ENCODE results near the gene ZCCHC2. TPM values are rescaled to one million over a fixed set of nuclear protein-coding genes. Genes with fewer than 3 reads are reported as not detected.

Gene ZCCHC2
- total and polyA plus RNA-seq, 2 of the 13 experiments (the other 11 are each of a cell fraction or from before 2014, with no cell fraction given), result 62.5 to 76.1 TPM

GRCh38 chr18:62596145-62597005 lies 73.5 kb downstream of the ZCCHC2 start:
- ChIA-PET POLR2A (no interaction called here), CTCF (ENCODE audit: low intra/inter-chr PET ratio, low total read pairs) (no interaction called here)
- H3K79me2 ChIP-seq (ENCODE audit: insufficient read depth, low read length), result no peaks in the 10 kb centered on the region
- BruUV-seq (replicated peaks), result no TSS peak
- 31% methylated on average over 24 of the region's 90 CpGs for WGBS (ENCODE audit: low lambda C conversion rate)
- peaks cover 6% of the 10 kb centered on the region for H3K4me1 ChIP-seq (ENCODE audit: insufficient read depth, low read length)
- H3K27ac ChIP-seq (ENCODE audit: extremely low read length, insufficient read depth, low read length), result no peak overlapping the region
- FAIRE-seq (no peak), ATAC-seq (peak; percentile 86), DNase-seq (ENCODE audit: low spot score) (no peak)
- no peaks in the 10 kb centered on the region for H4K20me1 ChIP-seq (ENCODE audit: insufficient read depth, low read length)
- no peaks in the 10 kb centered on the region for H3K9me3 ChIP-seq (ENCODE audit: low read length)
- intact Hi-C loops (cut with micrococcal nuclease; ENCODE audit: unreplicated experiment) (no loop called here), in situ Hi-C loops (cut with HindIII; ENCODE audit: extremely low pct_ligation_motif_present, low pct_unique_long_range_greater_than_20kb) (no loop called here)
- peaks cover 0 to 46% of the 10 kb centered on the region in 2 experiments; a peak in 4 of 5 replicates for H3K27me3 ChIP-seq (ENCODE audit: control insufficient read depth in 1 of 2, insufficient read depth in 2 of 2, low read length in 2 of 2)
- peak overlapping the region; percentile 28 to 64 (median 47); a peak in 3 of 6 replicates for H3K4me3 ChIP-seq (replicated peaks in 1 of 3; ENCODE audit: insufficient read depth in 1 of 3, low read depth in 2 of 3, low read length in 3 of 3)
- no peak overlapping the region for H3K9ac ChIP-seq (ENCODE audit: insufficient read depth, low read depth, low read length)
- peak overlapping the region; percentile 59 for H3K4me2 ChIP-seq (ENCODE audit: low read depth, low read length)
- H3K36me3 ChIP-seq (replicated peaks in 1 of 2; ENCODE audit: control insufficient read depth in 1 of 2, insufficient read depth in 2 of 2, low read length in 2 of 2), result no peaks in the 10 kb centered on the region
- H2AFZ ChIP-seq (ENCODE audit: low read length), result no peak overlapping the region
- TF ChIP-seq ZNF496 (CRISPR knock-in tag; IDR thresholded peaks at IDR 0.05; ENCODE audit: insufficient replicate concordance) (no peak), HNRNPLL (IDR thresholded peaks at IDR 0.05; ENCODE audit: low read depth, low read length, poor library complexity, severe bottlenecking) (peak; percentile 44), STAT5B (CRISPR knock-in tag; IDR thresholded peaks at IDR 0.05) (no peak), EEA1 (CRISPR knock-in tag; IDR thresholded peaks at IDR 0.05; ENCODE audit: borderline replicate concordance) (no peak), ZNF468 (CRISPR knock-in tag; IDR thresholded peaks at IDR 0.05) (no peak), SP4 (CRISPR knock-in tag; IDR thresholded peaks at IDR 0.05) (no peak), HOXA3 (CRISPR knock-in tag; IDR thresholded peaks at IDR 0.05) (no peak), ZNF451 (CRISPR knock-in tag; IDR thresholded peaks at IDR 0.05) (no peak), ZNF850 (CRISPR knock-in tag; conservative IDR thresholded peaks at IDR 0.05) (no peak), ZFY (CRISPR knock-in tag; IDR thresholded peaks at IDR 0.05) (0 out of 2 replicates have a peak, but pooled peaks have one; percentile 14), ZKSCAN8 (CRISPR knock-in tag; IDR thresholded peaks at IDR 0.05; ENCODE audit: borderline replicate concordance) (no peak), ZMYM2 (CRISPR knock-in tag; IDR thresholded peaks at IDR 0.05) (no peak)
- TF ChIP-seq, protein P1, sequence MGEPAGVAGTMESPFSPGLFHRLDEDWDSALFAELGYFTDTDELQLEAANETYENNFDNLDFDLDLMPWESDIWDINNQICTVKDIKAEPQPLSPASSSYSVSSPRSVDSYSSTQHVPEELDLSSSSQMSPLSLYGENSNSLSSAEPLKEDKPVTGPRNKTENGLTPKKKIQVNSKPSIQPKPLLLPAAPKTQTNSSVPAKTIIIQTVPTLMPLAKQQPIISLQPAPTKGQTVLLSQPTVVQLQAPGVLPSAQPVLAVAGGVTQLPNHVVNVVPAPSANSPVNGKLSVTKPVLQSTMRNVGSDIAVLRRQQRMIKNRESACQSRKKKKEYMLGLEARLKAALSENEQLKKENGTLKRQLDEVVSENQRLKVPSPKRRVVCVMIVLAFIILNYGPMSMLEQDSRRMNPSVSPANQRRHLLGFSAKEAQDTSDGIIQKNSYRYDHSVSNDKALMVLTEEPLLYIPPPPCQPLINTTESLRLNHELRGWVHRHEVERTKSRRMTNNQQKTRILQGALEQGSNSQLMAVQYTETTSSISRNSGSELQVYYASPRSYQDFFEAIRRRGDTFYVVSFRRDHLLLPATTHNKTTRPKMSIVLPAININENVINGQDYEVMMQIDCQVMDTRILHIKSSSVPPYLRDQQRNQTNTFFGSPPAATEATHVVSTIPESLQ (CRISPR knock-in tag; conservative IDR thresholded peaks at IDR 0.05), result no peak
- TF ChIP-seq, protein P2, sequence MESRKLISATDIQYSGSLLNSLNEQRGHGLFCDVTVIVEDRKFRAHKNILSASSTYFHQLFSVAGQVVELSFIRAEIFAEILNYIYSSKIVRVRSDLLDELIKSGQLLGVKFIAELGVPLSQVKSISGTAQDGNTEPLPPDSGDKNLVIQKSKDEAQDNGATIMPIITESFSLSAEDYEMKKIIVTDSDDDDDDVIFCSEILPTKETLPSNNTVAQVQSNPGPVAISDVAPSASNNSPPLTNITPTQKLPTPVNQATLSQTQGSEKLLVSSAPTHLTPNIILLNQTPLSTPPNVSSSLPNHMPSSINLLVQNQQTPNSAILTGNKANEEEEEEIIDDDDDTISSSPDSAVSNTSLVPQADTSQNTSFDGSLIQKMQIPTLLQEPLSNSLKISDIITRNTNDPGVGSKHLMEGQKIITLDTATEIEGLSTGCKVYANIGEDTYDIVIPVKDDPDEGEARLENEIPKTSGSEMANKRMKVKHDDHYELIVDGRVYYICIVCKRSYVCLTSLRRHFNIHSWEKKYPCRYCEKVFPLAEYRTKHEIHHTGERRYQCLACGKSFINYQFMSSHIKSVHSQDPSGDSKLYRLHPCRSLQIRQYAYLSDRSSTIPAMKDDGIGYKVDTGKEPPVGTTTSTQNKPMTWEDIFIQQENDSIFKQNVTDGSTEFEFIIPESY (CRISPR knock-in tag; IDR thresholded peaks at IDR 0.05), result no peak
- TF ChIP-seq, protein P3, sequence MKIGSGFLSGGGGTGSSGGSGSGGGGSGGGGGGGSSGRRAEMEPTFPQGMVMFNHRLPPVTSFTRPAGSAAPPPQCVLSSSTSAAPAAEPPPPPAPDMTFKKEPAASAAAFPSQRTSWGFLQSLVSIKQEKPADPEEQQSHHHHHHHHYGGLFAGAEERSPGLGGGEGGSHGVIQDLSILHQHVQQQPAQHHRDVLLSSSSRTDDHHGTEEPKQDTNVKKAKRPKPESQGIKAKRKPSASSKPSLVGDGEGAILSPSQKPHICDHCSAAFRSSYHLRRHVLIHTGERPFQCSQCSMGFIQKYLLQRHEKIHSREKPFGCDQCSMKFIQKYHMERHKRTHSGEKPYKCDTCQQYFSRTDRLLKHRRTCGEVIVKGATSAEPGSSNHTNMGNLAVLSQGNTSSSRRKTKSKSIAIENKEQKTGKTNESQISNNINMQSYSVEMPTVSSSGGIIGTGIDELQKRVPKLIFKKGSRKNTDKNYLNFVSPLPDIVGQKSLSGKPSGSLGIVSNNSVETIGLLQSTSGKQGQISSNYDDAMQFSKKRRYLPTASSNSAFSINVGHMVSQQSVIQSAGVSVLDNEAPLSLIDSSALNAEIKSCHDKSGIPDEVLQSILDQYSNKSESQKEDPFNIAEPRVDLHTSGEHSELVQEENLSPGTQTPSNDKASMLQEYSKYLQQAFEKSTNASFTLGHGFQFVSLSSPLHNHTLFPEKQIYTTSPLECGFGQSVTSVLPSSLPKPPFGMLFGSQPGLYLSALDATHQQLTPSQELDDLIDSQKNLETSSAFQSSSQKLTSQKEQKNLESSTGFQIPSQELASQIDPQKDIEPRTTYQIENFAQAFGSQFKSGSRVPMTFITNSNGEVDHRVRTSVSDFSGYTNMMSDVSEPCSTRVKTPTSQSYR (CRISPR knock-in tag; IDR thresholded peaks at IDR 0.05; ENCODE audit: borderline replicate concordance), result no peak
- TF ChIP-seq, protein P4, sequence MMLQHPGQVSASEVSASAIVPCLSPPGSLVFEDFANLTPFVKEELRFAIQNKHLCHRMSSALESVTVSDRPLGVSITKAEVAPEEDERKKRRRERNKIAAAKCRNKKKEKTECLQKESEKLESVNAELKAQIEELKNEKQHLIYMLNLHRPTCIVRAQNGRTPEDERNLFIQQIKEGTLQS (CRISPR knock-in tag; IDR thresholded peaks at IDR 0.05), result no peak
